NCI-H2029 (cell line): ENCODE results near the gene TPMT.
"Not testable (repeated sequence)": the region's sequence is repeated elsewhere in the genome, so short reads cannot be mapped to it uniquely, and the experiment has no call there.

ENCODE experiments used
- DNase-seq: peaks from one replicate; lab custom pipeline; 2025; lab: John Stamatoyannopoulos, UW

The TPMT gene

DNA sequence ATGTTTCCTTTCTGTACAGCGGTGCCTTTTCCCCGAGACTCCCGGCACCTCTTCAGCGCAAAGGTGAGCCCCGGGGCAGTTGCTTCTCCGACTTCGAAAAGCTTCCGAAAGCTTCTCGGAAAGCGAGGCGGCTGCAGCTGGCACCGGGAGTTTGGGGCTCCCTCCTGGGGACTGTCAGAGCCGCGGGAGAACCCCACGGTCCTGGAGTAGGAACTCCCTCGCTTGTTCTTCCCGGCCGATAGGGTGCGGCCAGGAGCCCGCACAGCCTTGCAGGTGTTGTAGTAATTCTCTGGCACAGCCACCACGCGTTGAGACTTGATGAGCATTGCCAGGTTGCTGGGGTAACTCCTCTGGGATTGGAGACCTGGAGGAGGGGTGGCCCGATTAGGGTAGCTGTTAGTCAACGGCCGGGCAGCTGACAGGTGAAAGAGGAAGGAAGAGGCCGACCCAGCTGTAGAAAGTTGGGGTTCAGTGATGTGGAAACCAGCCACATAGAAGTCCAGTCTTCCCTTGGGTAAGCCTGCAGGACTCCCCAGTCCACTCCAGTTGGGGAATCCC lies 1.1 kb upstream of the TPMT start:
- DNase-seq, result peak; percentile 86

DNA sequence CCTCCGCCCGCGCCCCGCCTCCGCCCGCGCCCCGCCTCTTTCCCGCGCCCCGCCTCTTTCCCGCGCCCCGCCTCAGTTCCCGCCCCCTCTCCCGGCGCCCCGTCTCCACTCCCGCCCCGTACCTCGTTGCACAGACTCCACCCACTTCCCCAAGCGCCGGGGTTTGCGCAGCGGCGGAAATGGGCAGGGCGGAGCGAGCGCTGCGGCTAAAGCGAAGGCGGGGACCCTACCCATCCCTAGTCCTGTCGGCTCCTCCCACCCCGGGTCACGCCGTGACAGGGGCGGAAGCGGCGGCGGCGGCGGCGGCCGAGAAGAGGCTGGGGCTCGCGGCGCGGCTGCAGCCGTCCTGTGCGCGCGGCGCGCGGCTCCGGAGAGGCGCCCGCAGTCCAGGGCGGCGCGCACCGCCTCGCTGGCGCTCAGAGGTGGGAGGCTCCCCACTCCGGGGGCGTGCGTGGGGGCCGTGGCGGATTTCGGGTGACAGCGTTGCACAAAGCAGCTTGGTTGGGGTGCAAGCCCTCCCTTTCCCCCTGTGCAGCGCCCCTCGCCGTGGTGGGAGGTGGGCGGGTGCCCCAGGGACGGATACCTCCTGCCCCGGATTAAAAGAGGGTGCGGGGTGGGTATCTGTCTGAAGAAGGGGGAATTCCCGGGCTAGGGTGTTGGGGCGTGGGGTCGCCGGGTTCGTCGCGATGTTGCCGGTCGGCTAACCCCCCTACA lies 430 bp upstream of the TPMT start, which contains the start of gene KDM1B:
Gene KDM1B, plus strand, starts transcription at position 273 of the 714 bp plus-strand sequence. CDS start 4,474 bp downstream, outside the sequence.
- peak; percentile 99 for DNase-seq

DNA sequence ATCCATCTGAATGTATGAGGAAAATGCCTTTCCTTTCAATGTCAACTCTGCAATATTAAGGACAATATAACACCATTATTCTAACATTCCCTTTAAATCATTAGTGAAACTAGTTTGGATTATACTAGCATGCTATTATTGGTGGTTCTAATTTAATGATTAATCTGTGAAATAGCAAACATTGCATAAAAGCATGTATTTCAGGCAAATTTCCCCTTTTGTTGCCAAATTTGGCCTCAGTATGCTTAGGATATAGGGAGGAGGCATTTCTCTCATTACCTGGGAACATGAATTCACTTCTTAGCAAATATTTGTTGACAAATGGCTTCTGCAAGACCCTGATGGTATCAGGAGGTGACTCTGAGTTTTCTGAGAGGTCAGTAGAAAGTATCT lies 1.6 kb downstream of the TPMT start:
- no peak for DNase-seq

DNA sequence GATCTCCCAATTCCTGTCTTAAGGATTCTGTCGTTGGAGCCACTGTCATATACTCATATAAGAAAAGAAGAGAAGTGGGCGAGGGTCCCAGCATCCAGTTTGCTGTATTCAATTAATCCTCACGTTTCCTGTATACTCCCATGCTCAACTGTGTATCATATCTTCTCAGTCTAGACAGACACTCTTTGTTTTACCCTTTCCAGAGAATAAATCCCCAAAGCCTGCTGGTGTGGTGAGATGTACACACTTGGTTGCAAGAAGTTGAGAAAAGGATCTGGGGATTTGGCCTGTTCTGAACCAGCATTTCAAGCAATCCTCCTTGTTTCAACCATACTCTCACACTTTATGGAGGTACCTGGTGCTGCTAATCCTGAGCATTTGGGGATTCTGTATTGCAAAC lies 3.1 kb downstream of the TPMT start:
- no peak for DNase-seq

DNA sequence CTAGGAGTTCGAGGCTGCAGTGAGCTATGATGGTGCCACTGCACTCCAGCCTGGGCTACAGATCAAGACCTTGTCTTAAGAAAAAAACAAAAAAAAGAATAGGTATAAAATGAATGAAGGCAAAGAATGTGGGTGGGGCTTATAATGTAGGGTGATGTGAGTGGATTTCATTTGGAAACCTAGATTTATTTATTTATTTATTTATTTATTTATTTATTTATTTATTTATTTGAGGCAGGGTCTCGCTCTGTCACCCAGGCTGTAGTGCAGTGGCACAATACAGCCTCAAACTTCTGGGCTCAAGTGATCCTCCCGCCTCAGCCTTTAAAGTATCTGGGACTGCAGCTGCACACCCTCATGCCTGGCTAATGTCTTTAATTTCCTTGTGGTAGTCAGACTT lies 3.5 kb downstream of the TPMT start:
- not testable (repeated sequence) for DNase-seq

DNA sequence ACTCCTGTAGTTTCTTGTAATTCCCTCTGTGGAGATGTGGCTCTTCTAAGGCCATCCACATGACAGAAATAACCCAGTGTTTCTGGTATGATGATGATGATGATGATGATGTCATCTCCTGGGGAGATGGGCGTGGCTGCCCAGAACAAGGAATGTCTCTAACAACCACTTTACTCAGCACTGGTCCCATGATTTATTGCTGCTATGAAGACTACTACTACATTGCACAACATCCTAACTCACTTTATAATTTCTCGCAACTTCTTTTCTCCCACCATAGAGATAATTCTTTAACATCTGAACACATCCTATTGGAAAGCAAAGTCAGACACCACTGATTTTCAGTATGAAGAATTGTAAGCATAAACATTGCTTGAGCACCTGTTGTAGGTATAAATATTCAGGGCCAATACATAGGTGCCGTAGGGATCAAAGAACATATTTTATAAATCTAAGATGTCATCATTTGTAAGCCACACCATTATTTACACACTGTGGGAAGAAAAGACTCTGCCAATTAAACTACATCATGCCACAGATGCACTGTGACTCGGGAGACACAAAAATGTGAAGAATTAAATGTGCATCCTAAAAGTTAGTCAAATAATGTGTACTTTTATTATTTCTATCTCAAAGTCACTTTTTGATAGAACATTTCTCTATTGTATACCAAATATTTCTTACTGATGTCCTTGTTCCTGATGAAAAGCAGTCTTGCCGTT lies 6.4 kb downstream of the TPMT start:
- DNase-seq, result no peak

DNA sequence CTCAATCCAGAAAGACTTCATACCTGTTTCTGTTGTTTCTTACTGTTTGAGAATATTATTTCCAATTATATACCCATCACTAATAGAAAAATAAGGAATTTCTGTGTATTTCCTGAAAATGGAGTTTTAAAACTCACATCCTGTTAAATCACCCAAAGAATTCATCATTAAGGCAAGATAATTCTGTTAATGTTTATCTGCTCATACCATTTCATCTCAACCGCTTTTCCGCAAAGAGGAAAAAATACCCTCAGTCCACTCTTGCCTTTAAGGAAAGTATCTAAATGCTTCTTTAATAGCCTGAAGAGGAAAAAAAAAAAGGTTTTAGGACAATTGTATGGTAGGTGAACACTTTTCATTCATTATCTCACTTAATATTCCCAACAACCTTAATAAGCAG lies 7.3 kb downstream of the TPMT start:
- DNase-seq, result no peak

DNA sequence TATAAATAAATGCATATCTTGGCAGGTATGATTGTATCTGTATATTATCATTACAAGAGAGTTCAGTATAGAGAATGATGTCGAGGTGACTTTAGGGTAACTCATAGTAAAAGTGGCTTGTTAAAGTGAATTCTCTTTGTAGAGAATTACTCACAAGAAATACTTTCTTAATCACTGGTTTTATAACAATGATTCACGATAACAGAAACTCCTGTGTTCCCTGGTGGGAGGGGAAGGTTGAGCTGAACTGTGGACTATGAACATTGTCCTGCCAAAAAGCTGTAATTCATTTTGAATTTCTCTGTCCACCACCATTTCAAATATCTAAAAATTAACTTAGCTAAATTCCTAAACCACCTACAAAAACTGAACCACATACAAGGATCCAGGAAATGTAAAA lies 7.7 kb downstream of the TPMT start:
- no peak for DNase-seq

DNA sequence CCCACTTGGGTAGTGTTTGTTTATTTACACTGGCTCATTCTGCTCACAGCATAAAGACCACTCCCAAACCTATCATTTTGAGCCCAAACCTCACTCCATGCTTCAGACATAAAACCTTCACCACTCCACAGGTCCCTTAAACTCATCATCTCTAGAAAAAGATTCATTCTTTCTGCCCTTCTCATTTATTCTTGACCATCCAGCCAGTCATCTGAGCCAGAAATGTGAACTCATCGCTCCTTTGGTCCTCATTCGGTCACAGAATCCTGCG lies 12.4 kb downstream of the TPMT start:
- DNase-seq, result no peak

DNA sequence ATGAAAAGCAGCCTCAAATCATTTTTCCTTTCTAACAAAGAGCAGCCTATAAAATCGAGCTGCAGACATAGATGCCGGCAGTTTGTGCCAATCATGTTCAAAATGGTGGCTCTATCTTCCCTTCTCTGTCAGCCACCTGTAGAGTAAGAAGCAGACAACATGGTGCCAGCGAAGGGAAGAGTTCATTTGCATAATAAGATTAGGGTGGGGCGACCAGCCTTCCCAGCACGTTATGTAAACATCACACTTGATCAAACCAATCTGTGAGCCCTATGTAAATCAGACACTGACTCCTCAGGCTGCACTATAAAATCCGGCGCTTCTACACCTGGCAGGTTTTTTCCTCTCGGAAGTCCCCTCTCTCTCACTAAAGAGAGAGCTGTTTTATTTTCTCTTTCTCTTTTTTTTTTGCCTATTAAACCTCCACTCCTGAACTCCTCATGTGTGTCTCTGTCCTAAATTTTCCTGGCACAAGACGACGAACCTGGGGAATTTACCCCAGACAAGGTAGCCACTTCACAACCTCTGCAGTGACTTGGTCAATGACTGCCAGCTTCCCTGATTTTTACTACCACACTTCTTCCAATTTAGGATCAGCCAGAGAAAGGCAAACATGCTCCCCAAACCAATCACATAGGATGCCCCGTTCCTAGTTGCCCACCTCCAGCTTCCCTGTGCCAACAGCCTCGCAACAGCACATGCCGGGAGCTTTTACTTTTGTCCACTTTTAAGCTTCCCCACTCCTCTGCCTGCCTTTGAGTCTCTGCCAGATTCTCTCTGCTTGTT lies 12.9 kb downstream of the TPMT start:
- DNase-seq, result peak; percentile 94

DNA sequence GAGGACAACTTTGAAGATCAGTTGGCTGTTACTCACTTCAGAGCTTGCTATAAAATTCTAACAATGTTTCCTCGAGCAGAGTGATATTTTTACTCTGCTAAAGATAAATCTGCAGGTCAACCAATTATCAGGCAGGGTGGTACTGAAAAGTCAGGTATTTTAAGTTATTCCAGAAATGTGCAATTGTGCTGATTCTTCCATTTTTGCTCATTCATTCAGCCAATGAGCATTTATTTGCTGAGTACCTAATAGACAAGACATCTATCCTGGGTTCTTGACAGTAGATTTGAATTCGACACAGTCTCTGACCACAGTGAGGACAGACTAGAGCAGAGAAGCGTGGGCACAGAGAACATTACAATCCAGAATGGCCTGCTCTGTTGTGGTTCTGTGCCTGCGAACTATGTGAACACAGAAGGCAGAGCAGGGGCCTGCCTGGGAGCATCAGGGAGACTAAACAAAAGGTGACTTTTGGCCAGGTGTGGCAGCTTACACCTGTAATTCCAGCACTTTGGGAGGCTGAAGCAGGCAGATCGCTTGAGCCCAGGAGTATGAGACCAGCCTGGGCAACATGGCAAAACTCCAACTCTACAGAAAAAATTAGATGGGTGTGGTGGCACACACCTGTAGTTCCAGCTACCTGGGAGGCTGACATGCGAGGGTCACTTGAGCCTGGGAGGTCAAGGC lies 14.8 kb downstream of the TPMT start:
- DNase-seq, result no peak

DNA sequence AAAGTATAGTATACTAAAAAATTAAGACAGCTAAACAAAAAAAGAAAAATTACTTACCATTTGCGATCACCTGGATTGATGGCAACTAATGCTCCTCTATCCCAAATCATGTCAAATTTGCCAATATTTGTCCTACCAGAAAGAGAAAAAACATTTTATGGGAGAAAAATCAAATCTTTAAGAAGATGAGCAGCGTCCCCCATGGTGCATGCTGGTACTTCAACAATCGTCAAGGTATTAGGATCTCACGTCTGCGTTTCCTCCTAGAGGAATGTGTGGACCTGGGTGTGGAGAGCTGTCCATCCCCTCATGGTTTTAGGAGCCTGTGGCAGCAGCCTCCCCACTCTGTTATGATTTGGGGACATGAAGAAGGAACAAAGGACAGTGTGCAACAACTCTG lies 16.0 kb downstream of the TPMT start:
- no peak for DNase-seq

DNA sequence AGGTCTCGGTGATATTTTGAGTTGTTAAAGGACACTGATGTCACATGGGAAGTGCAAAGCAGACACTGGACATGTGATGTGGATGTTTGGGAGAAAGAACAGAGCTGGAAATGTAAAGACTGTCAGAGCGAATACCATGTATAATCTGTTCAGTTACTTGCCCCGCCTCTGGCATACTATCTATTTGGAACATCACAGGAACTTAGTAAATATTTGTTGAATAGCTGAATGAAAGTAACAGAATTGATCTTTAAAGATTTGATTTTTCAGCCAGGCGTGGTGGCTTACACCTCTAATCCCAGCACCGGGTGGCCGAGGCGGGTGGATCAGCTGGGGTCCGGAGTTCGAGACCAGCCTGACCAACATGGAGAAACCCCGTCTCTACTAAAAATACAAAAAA lies 18.6 kb downstream of the TPMT start:
- no peak for DNase-seq

DNA sequence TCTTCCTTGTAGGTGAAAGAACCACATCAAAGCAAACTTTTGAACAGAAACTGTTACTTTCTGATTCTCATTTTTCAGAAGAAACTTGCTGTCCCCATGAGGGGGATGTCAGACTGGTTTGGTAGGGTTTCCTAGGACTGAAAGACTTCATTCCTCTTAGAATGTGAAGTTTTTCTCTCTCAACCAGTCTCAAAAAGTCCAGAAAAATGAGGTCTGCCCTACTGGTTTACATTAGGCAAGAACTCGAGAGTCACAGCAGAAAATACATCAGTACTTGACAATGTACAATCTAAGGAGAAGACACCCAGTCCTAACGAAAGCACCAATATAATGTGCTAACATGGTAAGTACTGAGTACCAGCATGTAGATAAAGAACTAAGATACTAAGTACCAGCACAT lies 19.7 kb downstream of the TPMT start:
- no peak for DNase-seq

DNA sequence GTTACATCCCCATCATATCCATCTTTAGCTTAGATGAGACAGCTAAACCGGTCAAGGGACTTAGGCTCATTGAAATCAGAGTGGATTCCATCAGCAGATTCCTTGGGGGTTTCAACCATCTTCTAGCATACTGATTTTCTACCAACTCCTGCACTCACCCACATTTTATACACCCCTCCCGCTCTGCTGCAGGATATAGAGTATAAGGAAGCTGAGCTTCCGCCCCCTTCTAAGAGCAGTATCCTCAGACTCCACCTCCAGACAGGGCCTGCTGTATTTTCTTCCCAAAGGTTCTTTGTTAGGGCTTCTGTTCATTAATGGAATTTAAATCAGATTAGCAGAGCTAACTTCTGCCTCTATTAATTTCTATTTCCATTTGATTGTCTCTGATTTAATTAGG lies 22.5 kb downstream of the TPMT start:
- no peak for DNase-seq

DNA sequence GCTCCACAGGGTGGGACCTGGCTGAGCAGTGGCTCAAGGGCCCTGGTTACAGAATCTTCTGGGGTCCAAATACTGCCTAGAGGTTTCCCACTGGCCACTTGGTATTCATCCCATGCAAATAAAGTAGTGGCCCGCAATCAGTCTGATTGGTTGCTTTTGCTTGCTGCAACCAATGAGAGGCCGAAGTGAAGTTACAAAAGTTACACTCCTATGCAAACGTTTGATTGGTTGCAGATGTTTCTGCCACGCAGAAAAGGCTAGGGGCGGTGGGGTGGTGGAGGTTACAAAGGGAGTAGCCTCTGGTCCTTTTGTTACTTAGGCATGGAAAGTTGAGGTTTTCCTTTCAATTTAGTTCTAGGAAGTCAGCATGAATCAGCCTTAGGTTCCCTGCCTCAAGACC lies 28.8 kb downstream of the TPMT start:
- no peak for DNase-seq

DNA sequence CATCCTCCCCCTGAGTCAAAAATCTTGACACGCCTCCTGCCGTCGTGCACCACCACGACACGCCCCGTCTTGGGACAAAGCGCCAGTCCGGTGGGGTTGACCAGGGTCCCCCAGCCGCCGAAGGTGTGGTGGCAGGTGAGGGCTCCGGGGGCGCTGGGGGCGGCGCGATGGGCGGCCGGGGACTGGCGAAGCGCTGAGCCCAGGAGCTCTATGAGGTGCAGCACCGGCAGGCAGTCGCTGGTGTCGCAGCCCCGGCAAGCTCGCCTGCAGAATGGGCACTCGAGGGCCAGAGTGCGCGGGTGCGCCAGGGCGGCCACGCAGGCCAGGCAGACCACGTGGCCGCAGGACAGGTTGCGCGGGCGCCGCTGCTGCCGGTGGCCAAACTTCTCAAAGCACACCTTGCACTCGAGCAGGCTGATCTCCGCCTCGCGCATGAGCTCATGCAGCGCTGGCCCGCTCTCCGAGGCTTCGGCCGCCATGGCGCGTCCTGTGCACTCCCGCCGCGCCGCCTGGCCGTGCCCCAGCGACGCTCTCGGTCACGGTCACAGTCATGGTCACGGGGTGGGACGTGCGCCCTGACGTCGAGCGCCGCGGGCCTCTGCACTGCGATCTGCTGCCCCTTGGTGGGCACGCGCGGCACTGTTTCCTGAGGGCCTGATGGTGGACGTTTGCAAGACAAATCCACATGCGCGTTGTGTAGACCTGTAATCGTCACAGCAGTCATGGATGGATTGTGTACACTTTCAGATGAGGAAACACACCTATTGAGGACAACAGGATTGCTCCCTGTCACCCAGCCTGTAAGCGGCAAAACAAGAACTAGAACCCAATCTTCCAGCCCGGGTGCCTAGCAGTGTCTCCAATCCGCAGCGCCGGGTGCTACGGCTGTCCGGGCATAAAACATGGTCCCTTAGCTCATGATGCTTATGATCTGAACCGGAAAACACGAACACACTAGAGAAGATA lies 32.5 kb downstream of the TPMT start, which contains the start of gene NHLRC1:
Gene NHLRC1, minus strand, starts transcription at position 550 of the 966 bp plus-strand sequence. Its CDS starts 71 bp downstream, at position 479.
- peak; percentile 93 for DNase-seq

DNA sequence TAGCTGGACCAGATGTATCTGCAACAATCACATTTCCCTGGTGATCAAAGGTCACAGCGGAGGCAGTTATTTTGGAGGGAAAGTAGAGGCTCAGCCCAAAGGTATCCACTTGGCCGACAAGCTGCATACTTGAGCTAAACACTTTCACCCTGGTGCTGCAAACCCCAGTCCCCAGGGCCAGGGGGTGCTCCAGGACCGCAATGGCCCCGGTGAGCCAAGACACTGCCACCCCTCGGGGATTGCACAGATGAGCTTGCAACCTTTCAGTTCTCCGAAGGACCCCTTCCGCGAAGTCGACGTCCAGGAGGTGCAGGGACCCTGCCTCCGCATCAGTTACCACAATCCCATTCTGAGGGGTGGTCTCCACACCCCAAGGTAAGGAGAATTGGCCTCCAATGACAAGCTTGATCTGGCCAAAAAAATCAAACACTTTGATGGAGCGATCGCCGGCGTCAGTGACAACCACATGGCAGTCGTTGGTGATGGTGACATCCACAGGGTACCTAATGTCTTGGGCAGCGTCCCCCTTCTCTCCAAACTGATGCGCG lies 33.2 kb downstream of the TPMT start:
- no peak for DNase-seq

DNA sequence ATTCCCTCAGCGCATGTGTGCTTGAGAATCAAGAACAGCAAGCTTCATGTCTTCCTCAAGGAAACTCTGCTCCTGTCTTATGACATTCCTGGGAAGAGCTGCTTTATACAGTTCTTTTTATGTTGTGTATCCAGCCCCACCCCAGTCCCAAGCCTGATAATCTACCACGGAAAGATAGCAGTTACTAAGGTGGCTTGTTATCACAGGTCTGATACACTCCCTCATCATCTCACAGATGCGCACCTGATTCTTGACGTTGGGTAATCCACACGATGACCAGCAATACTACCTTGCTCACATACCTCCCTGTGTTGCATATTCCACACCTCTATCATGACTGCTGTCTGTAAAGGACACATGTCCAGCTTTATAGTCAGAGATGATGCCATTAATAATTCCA lies 35.6 kb downstream of the TPMT start:
- DNase-seq, result no peak

DNA sequence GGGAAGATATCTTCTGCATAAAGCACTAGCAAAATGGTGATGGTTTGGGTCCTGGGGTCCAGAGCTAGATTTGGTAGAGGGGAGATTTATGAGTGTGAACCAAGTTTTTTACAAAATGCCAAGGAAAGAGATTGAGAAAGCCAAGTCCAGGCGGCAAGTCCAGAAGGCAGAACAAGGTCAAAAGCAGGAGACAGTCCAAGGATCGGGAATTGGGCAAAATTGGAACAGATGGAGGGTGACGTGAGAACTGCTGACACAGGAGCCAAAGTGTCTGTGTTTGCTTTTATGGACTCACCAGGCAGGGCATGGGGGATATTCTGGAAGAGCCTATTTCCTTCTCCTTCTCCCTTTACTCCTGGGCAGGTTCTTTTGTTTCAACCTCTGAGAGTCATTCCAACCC lies 36.5 kb downstream of the TPMT start:
- peak; percentile 47 for DNase-seq

DNA sequence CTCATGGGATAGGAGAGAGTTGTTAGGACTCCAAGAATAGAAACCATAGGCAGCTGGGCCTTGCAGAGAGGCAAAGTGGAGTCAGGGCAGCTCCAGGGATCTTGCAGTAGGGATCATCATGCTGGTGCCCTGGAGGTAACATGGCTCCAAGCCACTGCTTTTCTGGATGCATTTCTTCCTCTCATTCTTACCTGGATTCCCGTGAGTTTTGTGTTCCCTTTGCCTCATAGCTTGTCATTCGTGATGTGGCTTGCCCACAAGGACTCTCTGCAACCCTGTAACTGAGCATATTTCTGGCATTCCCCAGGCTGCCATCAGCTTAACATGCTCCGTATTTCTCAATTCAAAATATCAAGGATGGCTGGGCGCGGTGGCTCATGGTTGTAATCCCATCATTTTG lies 37.7 kb downstream of the TPMT start:
- DNase-seq, result no peak
